NCI-H82 treated with DMSO at 0.1 percent for 48 hours (cell line): ENCODE data around the gene NR1H2.
A peak's percentile ranks its signal among the peaks of the same experiment; 100 is the strongest.
"Not testable (repeated sequence)": the region's sequence is repeated elsewhere in the genome, so short reads cannot be mapped to it uniquely, and the experiment has no call there.

Experiments used
- DNase-seq: peaks from one replicate; lab custom pipeline; 2025; ENCODE audit not compliant: unreplicated experiment; lab: John Stamatoyannopoulos, UW

Gene NR1H2

DNA sequence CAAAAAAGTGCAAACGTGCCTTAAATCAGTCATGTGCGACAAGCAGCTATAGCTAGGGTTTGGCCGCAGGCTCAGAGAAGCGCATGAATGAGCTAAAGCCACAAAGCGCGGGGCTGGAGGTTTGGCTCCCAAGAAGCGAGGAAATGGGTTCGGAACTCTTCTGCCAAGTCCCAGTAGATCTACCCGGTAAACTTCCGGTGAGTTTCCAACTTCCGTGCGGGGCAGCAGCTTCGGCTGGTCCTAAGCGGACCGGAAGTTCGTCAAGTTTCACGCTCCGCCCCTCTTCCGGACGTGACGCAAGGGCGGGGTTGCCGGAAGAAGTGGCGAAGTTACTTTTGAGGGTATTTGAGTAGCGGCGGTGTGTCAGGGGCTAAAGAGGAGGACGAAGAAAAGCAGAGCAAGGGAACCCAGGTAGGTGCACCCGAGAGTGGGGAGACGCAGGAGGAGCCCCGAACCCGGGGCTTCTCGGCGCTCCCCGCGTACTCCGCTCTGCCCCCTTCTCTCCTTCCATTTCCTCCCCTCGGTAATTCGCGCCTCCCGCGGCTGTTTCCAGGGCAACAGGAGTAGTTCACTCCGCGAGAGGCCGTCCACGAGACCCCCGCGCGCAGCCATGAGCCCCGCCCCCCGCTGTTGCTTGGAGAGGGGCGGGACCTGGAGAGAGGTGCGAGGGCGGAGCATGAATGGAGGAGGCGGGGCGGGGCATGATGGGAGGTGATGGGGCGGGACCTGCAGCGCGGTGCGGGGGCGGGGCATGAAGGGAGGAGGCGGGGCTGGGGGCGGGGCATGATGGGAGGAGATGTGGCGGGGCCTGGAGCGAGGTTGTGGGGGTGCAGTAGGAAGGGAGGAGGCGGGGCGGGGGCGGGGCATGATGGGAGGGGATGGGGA is at the start of gene NR1H2:
NR1H2 (plus strand) TSS at position 292 of the 885 bp plus-strand sequence. CDS start 1,149 bp downstream, outside the sequence.
- peak; percentile 85 for DNase-seq

DNA sequence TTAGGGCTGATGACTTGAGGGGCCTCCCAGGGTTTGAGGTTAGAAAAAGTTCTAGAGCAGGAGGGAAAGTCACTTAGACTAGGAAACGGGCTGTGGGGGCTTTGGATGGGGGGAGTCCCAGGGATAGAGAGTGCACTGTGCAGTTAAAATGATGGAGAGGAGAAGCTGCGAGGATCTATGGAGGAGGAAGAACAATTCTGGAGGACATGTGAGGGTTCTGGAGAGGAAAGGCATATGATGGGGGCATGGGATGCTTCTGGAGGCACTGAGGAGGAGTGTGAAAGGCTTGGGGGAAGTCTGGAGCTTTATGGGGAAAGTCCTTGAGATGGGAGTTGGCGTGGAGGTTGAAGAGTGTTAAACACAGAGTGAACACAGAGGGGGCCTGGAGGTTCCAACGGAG is 49.2 kb upstream of the NR1H2 start:
- no peak for DNase-seq

DNA sequence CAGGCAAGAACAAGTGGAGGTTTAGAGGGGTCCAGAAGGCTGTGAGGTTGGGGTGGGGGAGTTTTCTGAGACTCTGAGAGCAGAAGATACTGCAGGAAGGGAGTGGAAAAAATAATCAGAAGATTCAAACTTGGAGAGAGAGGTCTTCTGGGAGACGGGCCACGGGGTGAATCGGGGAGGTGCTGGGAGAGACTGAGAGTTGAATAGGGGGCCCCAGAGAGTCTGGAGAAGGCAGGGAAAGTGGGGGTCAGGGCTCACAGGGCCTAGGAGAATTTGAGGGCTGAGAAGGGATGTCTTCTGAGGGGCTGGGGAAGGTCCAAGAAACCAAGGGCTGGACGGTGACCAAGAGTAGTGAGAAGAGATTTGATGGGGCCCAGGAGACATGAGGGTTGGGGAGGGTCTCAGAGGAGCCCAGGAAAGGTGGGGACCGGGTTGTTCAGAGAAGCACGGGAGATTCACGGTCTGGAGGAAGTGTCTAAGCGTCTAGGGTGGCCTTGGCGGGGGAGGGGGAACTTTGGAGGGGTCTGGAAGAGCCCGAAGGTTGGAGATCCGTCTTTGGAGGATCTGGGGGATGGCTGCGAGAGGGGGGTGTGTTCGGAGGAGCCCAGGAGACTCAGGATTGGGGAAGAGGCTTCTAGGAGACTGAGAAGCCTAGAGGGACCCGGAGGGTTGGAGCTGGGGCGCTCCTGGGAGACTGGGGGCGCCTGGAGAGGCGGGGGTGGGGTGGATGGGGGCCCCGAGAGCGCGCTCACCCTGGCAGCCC is 48.6 kb upstream of the NR1H2 start:
- DNase-seq: no peak

DNA sequence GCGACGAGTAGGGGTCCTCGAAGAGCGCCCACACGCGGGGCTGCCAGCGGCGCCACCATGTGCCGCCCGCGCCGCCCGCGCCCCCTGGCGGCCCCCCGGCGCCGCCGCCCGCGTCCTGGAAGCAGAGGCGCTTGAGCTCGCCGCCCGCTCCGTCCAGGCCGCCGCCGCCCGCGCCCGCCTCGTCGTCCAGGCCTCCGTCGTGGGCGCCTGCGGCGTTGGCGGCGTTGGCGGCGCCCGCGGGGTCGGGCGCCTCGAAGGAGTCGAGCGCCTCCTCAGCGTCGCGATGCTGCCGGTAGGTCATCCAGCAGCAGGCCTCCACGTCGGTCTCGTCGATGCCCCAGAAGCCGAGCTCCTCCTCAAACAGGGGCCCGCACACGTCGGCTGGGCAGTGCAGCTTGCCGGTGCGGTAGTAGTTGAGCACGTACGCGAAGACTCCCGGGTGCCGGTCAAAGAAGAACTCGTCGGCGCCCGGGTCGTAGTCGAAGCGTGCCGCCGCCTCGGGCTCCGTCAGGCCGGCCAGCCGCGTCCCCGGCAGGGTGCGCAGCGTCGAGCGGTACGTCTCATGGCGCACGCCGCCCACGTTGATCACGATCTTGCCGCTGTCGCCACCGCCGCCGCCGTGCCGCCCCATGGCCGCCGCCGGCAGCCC is 47.9 kb upstream of the NR1H2 start:
- no peak for DNase-seq

DNA sequence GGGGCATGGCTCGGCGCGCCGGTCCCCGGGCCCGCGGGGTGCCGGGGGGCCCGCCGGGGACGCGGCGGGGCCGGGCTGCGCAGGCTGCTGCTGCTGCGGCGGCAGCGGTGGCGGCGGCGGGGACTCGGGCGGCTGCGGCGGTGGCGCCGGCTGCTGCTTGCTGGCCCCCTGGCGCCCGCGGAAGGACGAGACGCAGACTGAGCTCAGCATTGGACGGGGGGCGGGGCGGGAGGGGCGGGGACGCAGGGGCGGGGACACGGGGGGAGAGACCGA is 47.4 kb upstream of the NR1H2 start:
- no peak for DNase-seq

DNA sequence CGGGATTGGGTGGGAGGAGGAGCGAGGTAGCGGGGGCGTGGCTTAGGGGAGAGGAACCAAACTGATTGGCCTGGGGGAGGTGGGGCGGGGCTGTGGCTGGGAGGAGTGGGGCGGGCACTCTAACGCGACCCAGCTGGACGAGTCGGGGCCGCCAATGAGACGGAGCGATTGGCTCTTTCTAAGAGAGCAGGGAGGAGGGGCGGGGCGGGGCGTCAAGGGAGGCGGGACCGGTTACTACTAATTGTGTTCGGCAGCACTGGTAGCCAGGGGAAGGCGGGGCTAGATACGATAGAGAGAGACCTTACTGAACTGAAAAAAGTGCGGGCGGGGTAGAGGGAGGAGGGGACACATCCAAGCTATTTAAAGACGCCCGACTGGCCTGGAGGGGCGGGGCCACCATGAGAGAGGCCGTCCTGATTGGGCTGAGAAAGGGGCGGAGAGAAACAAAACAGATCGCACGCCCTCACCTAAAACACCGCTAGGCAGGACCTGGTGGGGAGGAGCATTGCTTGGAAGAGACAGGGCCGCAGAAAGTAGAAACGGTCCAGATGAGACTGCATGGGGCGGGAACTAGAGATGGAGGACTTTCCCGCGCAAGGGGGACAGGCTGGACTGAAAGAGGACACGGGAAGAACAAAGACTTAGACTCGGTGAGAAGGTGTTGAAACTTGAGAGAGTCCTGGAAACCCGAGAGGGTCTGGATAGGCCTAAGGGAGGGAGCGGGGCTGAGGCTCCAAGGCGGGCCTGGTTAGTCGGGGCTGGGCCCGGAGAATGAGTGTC is 46.9 kb upstream of the NR1H2 start, which contains the start of gene KCNC3:
KCNC3 (minus strand) TSS at position 232 of the 780 bp plus-strand sequence. CDS start 295 bp downstream, outside the sequence.
- peak; percentile 76 for DNase-seq

DNA sequence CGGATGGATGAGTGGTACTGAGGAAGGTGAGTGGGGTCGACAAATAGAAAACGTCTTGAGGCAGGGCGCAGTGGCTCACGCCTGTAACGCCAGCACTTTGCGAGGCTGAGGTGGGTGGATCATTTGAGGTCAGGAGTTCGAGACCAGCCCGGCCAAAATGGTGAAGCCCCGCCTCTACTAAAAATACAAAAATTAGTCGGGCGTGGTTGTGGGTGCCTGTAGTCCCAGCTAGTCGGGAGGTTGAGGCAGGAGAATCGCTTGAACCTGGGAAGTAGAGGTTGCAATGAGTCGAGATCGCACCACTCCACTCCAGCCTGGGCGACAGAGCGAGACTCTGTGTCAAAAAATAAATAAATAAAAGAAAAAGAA is 46.3 kb upstream of the NR1H2 start:
- DNase-seq: not testable (repeated sequence)

DNA sequence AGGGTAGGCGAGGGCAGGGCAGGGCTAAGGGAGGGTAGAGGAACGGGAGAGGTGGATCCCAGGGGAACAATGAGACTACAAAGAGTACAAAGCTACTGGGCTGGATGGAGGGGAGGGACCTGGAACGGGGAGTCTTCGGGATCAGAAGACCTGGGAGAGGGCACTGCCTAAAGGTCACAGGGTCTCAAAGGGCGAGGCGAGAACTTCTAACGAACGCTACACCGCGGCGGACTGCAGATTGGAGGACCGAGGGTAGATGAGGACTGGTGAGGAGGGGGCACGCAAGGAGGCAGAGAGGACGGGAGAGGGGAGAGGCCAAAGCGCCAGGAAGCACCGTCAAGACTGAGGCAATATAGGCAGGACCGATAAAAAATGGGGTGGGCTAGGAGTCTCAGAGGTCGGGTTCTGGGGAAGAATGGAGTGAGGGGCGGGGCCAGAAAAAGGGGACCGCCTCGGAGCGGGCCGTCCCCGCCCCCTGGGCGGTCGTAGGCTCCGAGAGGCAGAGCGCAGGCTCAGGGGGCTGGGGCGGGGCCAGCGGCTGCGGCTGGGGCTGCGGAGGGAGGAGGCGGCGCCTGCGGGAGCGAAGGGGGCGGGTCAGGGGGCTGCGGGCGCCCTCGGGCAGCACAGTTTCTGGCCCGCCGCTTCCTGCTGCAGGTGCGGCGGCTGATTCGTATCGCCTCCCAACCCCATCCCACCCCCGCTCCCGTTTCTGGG is 45.7 kb upstream of the NR1H2 start:
- no peak for DNase-seq

DNA sequence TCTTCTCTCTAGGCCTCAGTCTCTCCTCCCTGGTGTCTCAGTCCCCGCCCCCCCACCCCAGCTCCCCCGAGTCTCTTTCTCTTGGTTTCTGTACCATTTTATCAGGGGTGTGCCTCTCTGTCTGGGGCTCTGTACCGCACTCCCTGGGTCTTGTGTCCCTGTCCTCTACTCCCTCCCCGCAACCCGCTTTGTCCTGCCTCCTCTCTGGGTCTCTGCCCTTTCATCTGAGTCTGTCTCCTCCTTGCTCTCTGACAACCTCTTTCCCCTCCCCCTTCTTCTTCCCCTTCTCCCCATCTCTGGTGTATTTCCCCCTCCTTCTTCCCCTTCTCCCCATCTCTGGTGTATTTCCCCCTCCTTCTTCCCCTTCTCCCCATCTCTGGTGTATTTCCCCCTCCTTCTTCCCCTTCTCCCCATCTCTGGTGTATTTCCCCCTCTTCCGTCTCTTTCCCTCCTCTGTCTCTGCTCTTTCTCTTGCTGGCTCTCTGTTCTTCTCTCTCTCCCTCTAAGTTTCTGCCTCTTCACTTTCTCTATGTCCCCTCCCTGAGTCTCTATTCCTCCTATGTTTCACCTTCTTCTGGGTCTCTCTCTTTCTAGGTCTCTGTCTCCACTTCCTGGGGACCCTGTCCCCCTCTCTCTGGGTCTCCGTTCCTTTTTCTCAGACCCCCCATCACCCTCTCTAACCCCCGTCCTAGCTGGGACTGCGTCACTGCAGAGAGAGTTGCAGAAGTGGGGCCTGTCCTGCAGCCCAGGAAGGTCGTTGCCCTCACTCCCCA is 44.9 kb upstream of the NR1H2 start:
- DNase-seq: no peak

DNA sequence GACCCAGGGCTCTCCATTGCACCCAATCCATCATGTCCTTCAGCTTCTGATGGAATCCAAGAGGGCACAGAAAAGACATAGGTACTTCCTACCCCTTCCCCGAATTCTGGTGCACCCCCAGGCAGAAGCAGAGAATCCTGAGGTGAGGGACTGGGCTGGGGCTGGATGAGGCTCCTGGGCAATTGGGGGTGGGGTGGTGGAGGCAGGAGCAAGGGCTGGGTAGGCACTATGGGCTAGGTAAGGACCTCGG is 44.3 kb upstream of the NR1H2 start:
- DNase-seq: no peak

DNA sequence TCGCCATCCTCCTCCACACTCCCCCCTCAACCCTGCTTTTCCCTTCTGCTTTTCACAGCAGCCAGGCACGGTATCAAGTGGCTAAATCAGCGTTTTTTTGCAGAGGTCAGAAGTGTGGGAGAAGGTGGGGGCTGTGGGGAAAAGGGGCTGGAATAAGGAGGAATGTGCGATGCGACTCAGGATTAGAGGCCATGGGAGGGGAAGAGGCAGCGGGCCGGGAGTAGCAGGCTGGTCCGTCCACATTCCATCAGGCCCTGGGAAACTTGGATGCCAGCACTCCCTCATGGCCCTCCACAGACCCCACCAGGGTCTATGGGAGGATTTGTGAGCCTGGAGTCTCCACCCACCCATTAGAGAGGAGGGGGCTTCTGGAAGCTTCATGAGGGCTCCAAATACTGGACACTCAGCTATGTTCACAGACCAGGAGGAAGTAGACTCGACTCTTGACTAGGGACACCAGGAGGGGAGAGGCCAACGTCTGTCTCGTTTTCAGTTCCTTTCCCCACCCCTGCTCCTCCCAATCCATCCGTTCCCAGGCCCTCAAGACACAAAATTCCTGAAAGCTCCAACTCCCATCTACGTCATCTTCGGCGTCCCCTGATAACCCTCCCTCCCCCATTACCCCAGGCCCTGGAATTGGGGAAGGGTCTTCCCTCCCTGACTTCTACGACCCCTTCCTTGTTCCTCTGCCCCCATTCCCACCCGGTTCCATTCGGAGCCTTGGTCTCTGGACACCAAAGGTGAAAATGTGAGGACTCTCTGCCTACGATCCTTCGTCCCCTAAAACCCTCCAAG is 43.8 kb upstream of the NR1H2 start:
- no peak for DNase-seq

DNA sequence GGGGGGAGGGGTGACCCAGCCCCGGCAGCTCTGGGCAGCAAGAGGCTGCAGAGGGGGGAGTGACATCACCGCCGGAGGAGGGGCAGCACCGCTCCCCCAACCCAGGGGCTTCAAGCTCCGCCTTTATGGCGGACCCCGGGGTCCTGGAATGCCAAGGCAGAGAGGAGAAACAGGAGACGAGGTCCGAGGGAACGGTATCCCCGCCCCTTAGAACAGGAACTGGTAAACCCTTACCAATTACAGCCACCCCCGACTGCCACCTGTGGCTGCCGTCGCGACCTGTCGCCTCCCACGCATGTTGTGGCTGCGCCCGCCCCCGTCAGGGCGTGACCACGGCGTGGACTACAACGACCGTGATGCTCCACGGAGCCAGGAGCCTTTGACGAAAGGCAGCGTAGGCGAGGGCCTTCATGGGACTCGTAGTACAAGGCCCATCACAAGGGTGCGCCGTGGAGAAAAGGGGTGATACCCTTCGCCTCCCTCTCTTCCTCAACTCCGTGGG is 43.0 kb upstream of the NR1H2 start:
- peak; percentile 32 for DNase-seq

DNA sequence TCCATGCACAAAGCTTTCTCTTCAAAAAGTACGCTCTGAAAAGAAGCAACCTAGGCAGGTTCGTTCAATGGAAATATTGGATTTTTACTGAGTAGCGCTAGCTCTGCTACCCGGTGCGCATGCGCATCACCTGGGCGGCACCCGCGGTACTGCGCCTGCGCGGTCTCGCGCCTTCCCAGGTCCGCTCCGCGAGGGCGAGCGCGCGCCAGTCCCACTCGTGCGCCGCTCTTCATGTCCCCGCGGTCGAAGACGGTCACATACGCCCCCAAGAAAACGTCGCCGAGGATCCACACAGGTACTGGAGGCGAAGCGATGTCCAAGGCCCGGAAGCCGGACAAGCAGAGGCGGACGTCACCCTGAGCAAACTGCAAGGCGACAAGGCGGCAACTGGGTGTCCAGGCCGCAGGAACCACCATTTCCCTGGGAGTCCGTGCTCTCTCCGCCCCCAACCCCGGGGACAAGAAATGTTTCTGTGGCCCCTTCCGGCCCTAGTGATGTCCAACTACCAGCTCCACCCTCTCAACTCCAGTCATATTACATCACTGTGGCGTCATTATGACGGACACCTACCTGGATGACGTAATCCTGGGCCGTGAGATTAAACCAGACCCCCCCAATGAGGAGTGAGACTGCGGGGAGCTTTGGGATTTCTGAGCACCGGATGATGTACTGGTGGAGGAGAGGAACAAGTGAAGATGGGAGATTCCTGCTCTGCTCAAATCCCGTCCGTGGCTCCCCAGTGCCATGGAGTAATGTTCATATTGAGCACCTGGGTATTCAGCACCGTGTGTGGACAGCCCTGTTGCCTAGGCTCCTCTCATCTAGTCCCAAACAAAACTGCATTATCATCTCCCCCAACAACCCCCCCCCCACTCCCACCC is 42.3 kb upstream of the NR1H2 start:
- no peak for DNase-seq

DNA sequence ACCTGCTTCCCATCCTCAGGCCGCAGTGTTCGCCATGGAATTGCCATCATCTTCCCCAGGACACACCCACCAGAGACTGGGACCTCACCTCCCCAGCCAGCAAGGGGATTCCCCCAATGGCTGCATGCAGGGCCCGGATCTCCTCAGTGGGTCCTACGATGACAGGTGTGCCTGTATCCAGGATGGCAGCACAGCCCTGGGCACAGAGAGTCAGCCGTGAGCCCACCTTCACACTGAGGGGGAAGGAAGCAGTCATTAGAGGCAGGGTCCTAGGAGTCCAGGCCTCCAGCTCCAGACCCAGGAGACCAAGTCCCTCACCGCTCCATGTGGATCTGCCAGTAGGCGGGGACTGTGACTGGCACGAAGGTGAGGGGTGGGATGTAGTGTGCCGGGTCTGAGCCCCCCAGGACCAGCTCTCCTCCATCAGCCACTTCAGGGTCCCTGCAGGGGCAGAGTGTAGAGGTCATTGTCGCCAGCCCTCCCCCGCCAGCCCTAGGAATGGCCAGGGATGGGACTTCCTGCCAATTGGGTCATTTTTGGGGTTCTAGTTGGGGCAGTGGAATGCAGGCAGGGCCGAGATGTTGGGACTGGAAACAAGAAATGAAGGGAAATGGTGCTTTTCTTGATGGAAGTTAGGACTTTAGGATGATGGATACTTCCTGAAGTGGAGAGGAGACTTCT is 41.4 kb upstream of the NR1H2 start:
- no peak for DNase-seq

DNA sequence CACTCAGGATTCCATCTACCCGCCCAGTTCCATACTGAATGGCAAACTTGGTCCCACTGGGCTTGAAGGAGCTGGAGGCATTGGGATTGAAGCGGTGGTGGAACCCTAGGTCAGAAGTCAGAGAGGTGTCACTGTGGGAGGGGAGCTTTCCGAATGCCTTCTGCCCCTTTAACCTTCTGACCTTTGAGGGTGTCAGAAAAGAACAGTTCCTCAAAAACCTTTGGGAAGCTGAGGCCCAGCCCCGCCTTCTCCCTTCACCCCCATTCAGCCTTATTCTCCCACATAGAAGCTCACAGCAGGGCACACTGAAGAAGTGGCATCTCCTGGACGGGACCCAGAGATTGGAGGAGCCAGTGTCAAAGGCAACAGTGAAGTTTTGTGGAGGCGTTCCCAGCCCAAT is 39.2 kb upstream of the NR1H2 start:
- not testable (repeated sequence) for DNase-seq

DNA sequence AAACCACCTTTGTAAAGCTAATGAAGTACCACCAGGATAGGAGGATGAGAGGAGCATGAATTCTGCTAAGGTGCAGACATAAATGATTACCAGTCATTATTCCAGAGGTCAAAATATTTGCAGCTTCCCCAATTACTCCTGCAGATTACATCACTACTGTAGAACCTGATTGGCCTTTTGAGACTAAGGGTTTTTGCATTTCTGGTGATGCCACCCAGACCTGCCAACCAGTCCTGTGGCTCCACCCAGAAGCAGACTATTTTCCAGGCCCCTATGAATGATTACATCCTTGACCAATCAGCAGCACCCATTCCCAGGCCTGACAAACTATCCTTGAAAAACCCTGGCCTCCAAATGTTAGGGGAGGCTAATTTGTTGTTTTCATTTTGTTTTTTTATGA is 35.9 kb upstream of the NR1H2 start:
- no peak for DNase-seq

DNA sequence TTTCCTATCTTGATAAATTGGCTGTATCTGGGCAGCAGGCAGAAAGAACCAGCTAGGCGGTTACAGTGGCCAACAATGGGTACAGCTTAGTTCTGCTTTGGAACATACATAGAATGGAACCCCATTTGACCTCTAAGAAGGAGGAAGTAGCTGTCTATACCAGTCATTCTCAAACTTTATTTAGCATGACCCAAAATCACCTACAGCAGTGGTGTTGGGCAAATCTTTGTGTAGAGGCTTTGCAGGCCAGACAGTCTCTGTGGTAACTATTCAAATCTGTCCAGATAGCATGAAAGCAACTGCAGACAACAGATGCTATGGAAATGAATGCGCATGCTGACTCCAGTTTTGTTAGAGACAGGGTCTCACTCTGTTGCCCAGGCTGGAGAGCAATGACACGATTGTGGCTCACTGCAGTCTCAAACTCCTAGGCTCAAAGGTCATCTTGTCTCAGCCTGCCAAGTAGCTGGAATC is 35.1 kb upstream of the NR1H2 start:
- DNase-seq: no peak
